Ecto neural progenitor cell (in vitro differentiated cells): ENCODE results near the gene ZMIZ1.

ENCODE experiments used
- DNase-seq: peaks from one replicate; pipeline ENCODE4 v3.0.0-alpha.2; 2018; ENCODE audit warnings: low spot score

Gene ZMIZ1

GRCh38 chr10:79079490-79080355, 11.0 kb downstream of the ZMIZ1 start:
- DNase-seq, result no peak

- no peak for DNase-seq
These were observed 12.7 kb downstream of the ZMIZ1 start for GRCh38 chr10:79081353-79082034.

- DNase-seq, result no peak
These were observed 13.2 kb downstream of the ZMIZ1 start for GRCh38 chr10:79082035-79082373.

- DNase-seq, result no peak
These were observed 14.1 kb downstream of the ZMIZ1 start for GRCh38 chr10:79082631-79083596.

GRCh38 chr10:79084012-79084971, 15.5 kb downstream of the ZMIZ1 start:
- no peak for DNase-seq

- DNase-seq, result no peak
These were observed 16.3 kb downstream of the ZMIZ1 start for GRCh38 chr10:79084972-79085597.

GRCh38 chr10:79086822-79087221, 18.1 kb downstream of the ZMIZ1 start:
- no peak for DNase-seq

GRCh38 chr10:79087721-79088120, 19.0 kb downstream of the ZMIZ1 start:
- DNase-seq, result no peak

- no peak for DNase-seq
These were observed 19.4 kb downstream of the ZMIZ1 start for GRCh38 chr10:79088176-79088575.

GRCh38 chr10:79088613-79089355, 20.0 kb downstream of the ZMIZ1 start:
- no peak for DNase-seq

GRCh38 chr10:79089632-79090031, 20.9 kb downstream of the ZMIZ1 start:
- DNase-seq, result no peak

- no peak for DNase-seq
These were observed 21.5 kb downstream of the ZMIZ1 start for GRCh38 chr10:79090134-79090803.

GRCh38 chr10:79092292-79092896, 23.6 kb downstream of the ZMIZ1 start:
- no peak for DNase-seq

- DNase-seq, result no peak
These were observed 25.1 kb downstream of the ZMIZ1 start for GRCh38 chr10:79093658-79094411.

- DNase-seq, result no peak
These were observed 25.8 kb downstream of the ZMIZ1 start for GRCh38 chr10:79094412-79095175.

GRCh38 chr10:79095316-79095715, 26.6 kb downstream of the ZMIZ1 start:
- DNase-seq, result no peak

GRCh38 chr10:79096514-79096913, 27.7 kb downstream of the ZMIZ1 start:
- DNase-seq, result no peak
